Caco-2 (cell line): ENCODE results near the gene TRAF3IP1. TPM values are rescaled to one million over a fixed set of nuclear protein-coding genes. Genes with fewer than 3 reads are reported as not detected.

Source experiments
- BruUV-seq: library from RNA; stranded (reverse); fragments of 400-500 nt; replicated peaks from 2 replicates; lab custom pipeline; 2021; lab: Mats Ljungman, UMichigan
- CTCF ChIA-PET: fragments of 300-600 bp; sonication (Branson Sonifier 250); formaldehyde crosslinking; loops from one replicate; lab custom pipeline; 2022; ENCODE audit warnings: antibody characterized with exemption; lab: Charles Lee
- POLR2A ChIA-PET: fragments of 300-600 bp; sonication (Branson Sonifier 250); formaldehyde crosslinking; loops from one replicate; lab custom pipeline; 2022; ENCODE audit warnings: antibody characterized with exemption; lab: Charles Lee
- DNase-seq, 2 experiments: peaks; one replicate each; pipeline versions ENCODE4 v3.0.0 to v3.0.0-alpha.2; 2020 to 2022
- H3K27me3 ChIP-seq: replicated peaks from 2 replicates; pipeline ENCODE4 v1.6.0; 2011; ENCODE audit warnings: low read length; ENCODE audit not compliant: control insufficient read depth, insufficient read depth
- H3K36me3 ChIP-seq: 2 replicates; pipeline ENCODE4 v1.5.1; 2011; ENCODE audit warnings: low read length; ENCODE audit not compliant: control insufficient read depth, insufficient read depth
- H3K4me1 ChIP-seq: fragments of 250-450 bp; sonication (Bioruptor Pico); 2 replicates; pipeline ENCODE4 v1.5.1; 2020; ENCODE audit warnings: mild to moderate bottlenecking
- H3K4me3 ChIP-seq: 2 replicates; pipeline ENCODE4 v1.5.1; 2011; ENCODE audit warnings: low read depth, mild to moderate bottlenecking, control low read depth, low read length
- H3K9me3 ChIP-seq: fragments of 250-450 bp; sonication (Bioruptor Pico); 2 replicates; pipeline ENCODE4 v1.5.1; 2020; ENCODE audit warnings: mild to moderate bottlenecking, moderate library complexity
- H3K27ac Mint-ChIP-seq: one replicate; pipeline ENCODE4 v1.8.0; 2022; ENCODE audit warnings: mixed read lengths; ENCODE audit not compliant: unreplicated experiment
- H3K27me3 Mint-ChIP-seq: one replicate; pipeline ENCODE4 v1.8.0; 2022; ENCODE audit warnings: mixed read lengths; ENCODE audit not compliant: insufficient read depth, unreplicated experiment
- H3K36me3 Mint-ChIP-seq: one replicate; pipeline ENCODE4 v1.8.0; 2022; ENCODE audit warnings: mild to moderate bottlenecking, mixed read lengths; ENCODE audit not compliant: insufficient read depth, unreplicated experiment
- H3K4me1 Mint-ChIP-seq: one replicate; pipeline ENCODE4 v1.8.0; 2022; ENCODE audit warnings: low read depth, mixed read lengths; ENCODE audit not compliant: unreplicated experiment
- H3K4me3 Mint-ChIP-seq: one replicate; pipeline ENCODE4 v1.8.0; 2022; ENCODE audit warnings: mild to moderate bottlenecking, moderate library complexity, mixed read lengths; ENCODE audit not compliant: unreplicated experiment
- H3K9me3 Mint-ChIP-seq: one replicate; pipeline ENCODE4 v1.8.0; 2022; ENCODE audit warnings: mixed read lengths; ENCODE audit not compliant: unreplicated experiment
- CTCF ChIP-seq, 2 experiments: fragments of 200-600 bp in 1 of 2; IDR thresholded peaks; 1 replicate in 1 of 2; 2 replicates in 1 of 2; pipeline versions ENCODE4 v1.5.1 to v1.8.0; 2011 to 2022; ENCODE audit warnings: antibody characterized with exemption in 1 of 2, control low read depth in 1 of 2, inconsistent platforms in 1 of 2, low read depth in 1 of 2, low read length in 1 of 2, mild to moderate bottlenecking in 1 of 2, moderate library complexity in 1 of 2; ENCODE audit not compliant: insufficient read depth in 1 of 2, severe bottlenecking in 1 of 2, unreplicated experiment in 1 of 2
- intact Hi-C: fragments of 100-400 bp; cut with micrococcal nuclease; formaldehyde crosslinking; loops from one replicate; pipeline ENCODE4 v1.10.0; 2022; ENCODE audit not compliant: unreplicated experiment
- total RNA-seq: library from RNA; stranded (reverse); gene quantifications from 2 replicates; pipeline ENCODE4 v1.2.3, GENCODE V29; 2022

Gene TRAF3IP1
- total RNA-seq, 1 experiment from 2014 or later = 7.4 TPM

- Histone ChIP-seq H3K4me3 (no peak overlapping the region), H3K36me3 (peaks cover 2% of the 10 kb centered on the region), H3K9me3 (no peaks in the 10 kb centered on the region), H3K4me1 (no peaks in the 10 kb centered on the region), H3K27me3 (no peaks in the 10 kb centered on the region)
- CTCF ChIA-PET = no interaction called here
- Mint-ChIP-seq H3K36me3 (peaks cover 28% of the 10 kb centered on the region), H3K4me3 (no peak overlapping the region), H3K9me3 (no peaks in the 10 kb centered on the region), H3K27ac (no peak overlapping the region), H3K27me3 (no peaks in the 10 kb centered on the region), H3K4me1 (no peaks in the 10 kb centered on the region)
- no peak for DNase-seq
- POLR2A ChIA-PET = no interaction called here
- no peak for TF ChIP-seq CTCF (IDR thresholded peaks at IDR 0.05; ENCODE audit: insufficient read depth in 1 of 2, low read depth in 1 of 2, low read length in 1 of 2, severe bottlenecking in 1 of 2, unreplicated experiment in 1 of 2)
- intact Hi-C loops = no loop called here
- no TSS peak for BruUV-seq
Measured at GRCh38 chr2:238449241-238449640, 128.9 kb downstream of the TRAF3IP1 start.

GRCh38 chr2:238449909-238450417 lies 129.6 kb downstream of the TRAF3IP1 start:
- DNase-seq = no peak
- peaks cover 21% of the 10 kb centered on the region for H3K36me3 Mint-ChIP-seq
- Histone ChIP-seq H3K9me3 (no peaks in the 10 kb centered on the region), H3K4me3 (no peak overlapping the region), H3K36me3 (peaks cover 2% of the 10 kb centered on the region), H3K27me3 (no peaks in the 10 kb centered on the region), H3K4me1 (no peaks in the 10 kb centered on the region)
- no peaks in the 10 kb centered on the region for H3K9me3 Mint-ChIP-seq
- no peak overlapping the region for H3K27ac Mint-ChIP-seq
- intact Hi-C loops = no loop called here
- no peak overlapping the region for H3K4me3 Mint-ChIP-seq
- no peaks in the 10 kb centered on the region for H3K27me3 Mint-ChIP-seq
- ChIA-PET POLR2A (no interaction called here), CTCF (no interaction called here)
- no peak for TF ChIP-seq CTCF (IDR thresholded peaks at IDR 0.05; ENCODE audit: insufficient read depth in 1 of 2, low read depth in 1 of 2, low read length in 1 of 2, severe bottlenecking in 1 of 2, unreplicated experiment in 1 of 2)
- H3K4me1 Mint-ChIP-seq = no peaks in the 10 kb centered on the region
- BruUV-seq = no TSS peak

GRCh38 chr2:238450440-238450861 lies 130.1 kb downstream of the TRAF3IP1 start:
- H3K27me3 ChIP-seq = no peaks in the 10 kb centered on the region
- no TSS peak for BruUV-seq
- H3K4me3 ChIP-seq = no peak overlapping the region
- DNase-seq = no peak
- H3K36me3 ChIP-seq = peaks cover 2% of the 10 kb centered on the region
- no peak for TF ChIP-seq CTCF (IDR thresholded peaks at IDR 0.05; ENCODE audit: insufficient read depth in 1 of 2, low read depth in 1 of 2, low read length in 1 of 2, severe bottlenecking in 1 of 2, unreplicated experiment in 1 of 2)
- H3K27ac Mint-ChIP-seq = no peak overlapping the region
- no peaks in the 10 kb centered on the region for H3K4me1 Mint-ChIP-seq
- ChIA-PET POLR2A (no interaction called here), CTCF (no interaction called here)
- no peaks in the 10 kb centered on the region for H3K4me1 ChIP-seq
- peaks cover 16% of the 10 kb centered on the region for H3K36me3 Mint-ChIP-seq
- no peaks in the 10 kb centered on the region for H3K9me3 Mint-ChIP-seq
- no peaks in the 10 kb centered on the region for H3K27me3 Mint-ChIP-seq
- no peaks in the 10 kb centered on the region for H3K9me3 ChIP-seq
- intact Hi-C loops = no loop called here
- no peak overlapping the region for H3K4me3 Mint-ChIP-seq

Other genes starting within 250 kb of the TRAF3IP1 start
- not detected in 2 replicates for gene ESPNL, start 220.2 kb upstream of the TRAF3IP1 start, total RNA-seq
- gene KLHL30, start 181.8 kb upstream of the TRAF3IP1 start, total RNA-seq = 0.26 and 0.36 TPM in 2 replicates
- gene ERFE, start 161.5 kb upstream of the TRAF3IP1 start, total RNA-seq = 1.4 and 1.6 TPM in 2 replicates
- 31.6 and 32.2 TPM in 2 replicates for gene ILKAP, start 116.8 kb upstream of the TRAF3IP1 start, total RNA-seq
- gene HES6, start 80.5 kb upstream of the TRAF3IP1 start, total RNA-seq = 21.2 and 22.1 TPM in 2 replicates
- 12.2 and 12.5 TPM in 2 replicates for gene PER2, start 31.9 kb upstream of the TRAF3IP1 start, total RNA-seq
- 14.2 and 16.9 TPM in 2 replicates for gene ASB1, start 106.4 kb downstream of the TRAF3IP1 start, total RNA-seq